Measurements from ENCODE around the gene CPLANE1. TPM values are rescaled to one million over a fixed set of nuclear protein-coding genes. Genes with fewer than 3 reads are reported as not detected.
"Not testable (repeated sequence)": the region's sequence is repeated elsewhere in the genome, so short reads cannot be mapped to it uniquely, and the experiment has no call there.

Gene CPLANE1
- total RNA-seq, 4 donors from 2014 or later: 53.9 to 81.7 (median 62.9) TPM

GRCh38 chr5:37111426-37112382 lies 137.5 kb downstream of the CPLANE1 start:
- peak; percentile 19 to 27 for DNase-seq
- H3K27ac ChIP-seq: peak overlapping the region; percentile 46 to 57 (median 55)
- H3K36me3 ChIP-seq: peaks cover 30 to 36% of the 10 kb centered on the region in 2 donors
- no peak for TF ChIP-seq POLR2A (IDR thresholded peaks at IDR 0.05)
- no peak for TF ChIP-seq CTCF (IDR thresholded peaks at IDR 0.05)
- intact Hi-C loops (cut with DNase I): no loop called here
- WGBS, 2 donors: 42 to 46% methylated on average over 4 of the region's 4 CpGs
- H3K27me3 ChIP-seq: no peaks in the 10 kb centered on the region
- H3K9me3 ChIP-seq: no peaks in the 10 kb centered on the region
- no peak overlapping the region for H3K4me3 ChIP-seq (replicated peaks in 1 of 3)
- peaks cover 5 to 6% of the 10 kb centered on the region in 2 donors for H3K4me1 ChIP-seq

- no peak for DNase-seq
These were observed 139.0 kb downstream of the CPLANE1 start for GRCh38 chr5:37110135-37110534.

GRCh38 chr5:37109338-37109737 lies 139.8 kb downstream of the CPLANE1 start:
- Histone ChIP-seq H3K4me3 (replicated peaks in 1 of 3) (no peak overlapping the region), H3K36me3 (peaks cover 30 to 34% of the 10 kb centered on the region in 2 donors), H3K4me1 (peaks cover 5 to 6% of the 10 kb centered on the region in 2 donors), H3K9me3 (no peaks in the 10 kb centered on the region), H3K27me3 (no peaks in the 10 kb centered on the region), H3K27ac (no peak overlapping the region)
- DNase-seq: no peak
- WGBS, 2 donors: 98 to 100% methylated on average over 3 of the region's 3 CpGs
- TF ChIP-seq CTCF (IDR thresholded peaks at IDR 0.05) (no peak), POLR2A (IDR thresholded peaks at IDR 0.05) (no peak)
- intact Hi-C loops (cut with DNase I): no loop called here

More at GRCh38 chr5:37110135-37110534, 139.0 kb downstream of the CPLANE1 start:
- Histone ChIP-seq H3K27ac (no peak overlapping the region), H3K4me3 (replicated peaks in 1 of 3) (no peak overlapping the region), H3K9me3 (no peaks in the 10 kb centered on the region), H3K27me3 (no peaks in the 10 kb centered on the region), H3K4me1 (peaks cover 5 to 6% of the 10 kb centered on the region in 2 donors), H3K36me3 (peaks cover 28 to 31% of the 10 kb centered on the region in 2 donors)
- no peak for TF ChIP-seq POLR2A (IDR thresholded peaks at IDR 0.05)
- no peak for TF ChIP-seq CTCF (IDR thresholded peaks at IDR 0.05)
- intact Hi-C loops (cut with DNase I): no loop called here
- 97 to 98% methylated on average over 1 of the region's 1 CpG for WGBS, 2 donors

- H3K27me3 ChIP-seq: no peaks in the 10 kb centered on the region
- WGBS, 2 donors: 96 to 98% methylated on average over 2 of the region's 2 CpGs
- H3K9me3 ChIP-seq: no peaks in the 10 kb centered on the region
- TF ChIP-seq POLR2A (IDR thresholded peaks at IDR 0.05) (no peak), CTCF (IDR thresholded peaks at IDR 0.05) (no peak)
- peaks cover 24 to 30% of the 10 kb centered on the region in 2 donors for H3K36me3 ChIP-seq
- H3K4me1 ChIP-seq: no peaks in the 10 kb centered on the region
- no peak overlapping the region for H3K27ac ChIP-seq
- intact Hi-C loops (cut with DNase I): no loop called here
- H3K4me3 ChIP-seq (replicated peaks in 1 of 3): no peak overlapping the region
- no peak for DNase-seq
These were observed 145.9 kb downstream of the CPLANE1 start for GRCh38 chr5:37103302-37103701.

GRCh38 chr5:37099267-37099666 lies 149.9 kb downstream of the CPLANE1 start:
- H3K4me3 ChIP-seq (replicated peaks in 1 of 3); DNase-seq; H3K9me3 ChIP-seq; H3K27me3 ChIP-seq; H3K27ac ChIP-seq; intact Hi-C loops (cut with DNase I); H3K4me1 ChIP-seq: not testable (repeated sequence)
- peaks cover 8 to 12% of the 10 kb centered on the region in 2 donors for H3K36me3 ChIP-seq
- 98 to 99% methylated on average over 5 of the region's 5 CpGs for WGBS, 2 donors

GRCh38 chr5:37093795-37094194 lies 155.4 kb downstream of the CPLANE1 start:
- 68 to 73% methylated on average over 4 of the region's 4 CpGs for WGBS, 2 donors
- DNase-seq; H3K9me3 ChIP-seq; H3K27me3 ChIP-seq; H3K4me1 ChIP-seq; H3K36me3 ChIP-seq; H3K4me3 ChIP-seq (replicated peaks in 1 of 3); H3K27ac ChIP-seq; intact Hi-C loops (cut with DNase I): not testable (repeated sequence)

Data from thyroid gland (tissue), 4 donors.